CD4-positive, alpha-beta T cell treated with Interferon alpha-2 for 1 hour (primary cell): ENCODE results near the gene SLC4A2.
"Not testable (repeated sequence)": the region's sequence is repeated elsewhere in the genome, so short reads cannot be mapped to it uniquely, and the experiment has no call there.

Source experiments
- DNase-seq, 2 donors: peaks; one replicate each; pipeline ENCODE4 v3.0.0-alpha.2; 2020 to 2022

SLC4A2 gene

DNA sequence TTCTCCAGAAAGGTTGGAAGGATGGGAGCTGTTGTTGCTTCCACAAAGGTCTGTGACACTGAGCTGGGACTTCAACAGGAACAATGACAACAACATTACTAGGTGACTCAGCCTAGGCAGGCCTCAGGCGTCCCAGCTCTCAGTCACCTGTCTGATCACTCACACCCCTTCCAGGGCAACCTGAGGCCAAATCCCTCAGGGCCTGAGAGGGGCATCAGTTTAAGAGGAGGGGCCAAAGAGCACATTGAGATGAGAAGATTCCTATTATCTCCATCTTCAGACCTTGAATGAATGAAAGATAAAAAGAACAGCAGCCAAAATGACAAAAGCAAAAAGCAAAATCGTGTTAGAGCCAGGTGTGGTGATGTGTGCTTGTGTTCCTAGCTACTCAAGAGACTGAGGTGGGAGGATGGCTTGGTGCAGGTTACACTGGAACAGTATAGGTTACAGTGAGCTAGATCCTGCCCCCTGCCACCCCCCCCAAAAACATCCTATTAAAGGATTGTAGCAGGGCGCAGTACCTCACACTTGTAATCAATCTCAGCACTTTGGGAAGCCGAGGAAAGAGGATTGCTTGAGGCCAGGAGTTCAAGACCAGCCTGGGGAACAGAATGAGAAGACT, 34.8 kb upstream of the SLC4A2 start, which contains the start of gene ATG9B:
TSS of gene ATG9B (minus strand) at position 60 of the 622 bp plus-strand sequence. CDS start 71 bp downstream, outside the sequence.
- DNase-seq, result no peak

- no peak for DNase-seq
Observed at GRCh38 chr7:151025924-151026671, 33.3 kb upstream of the SLC4A2 start.

GRCh38 chr7:151026771-151027727, 32.3 kb upstream of the SLC4A2 start:
- DNase-seq, result not testable (repeated sequence)

GRCh38 chr7:151027728-151028130, 31.7 kb upstream of the SLC4A2 start:
- not testable (repeated sequence) for DNase-seq

- DNase-seq, result peak; percentile 98 to 99
Observed at GRCh38 chr7:151028131-151028947, 31.1 kb upstream of the SLC4A2 start, which contains the start of gene ABCB8. Gene ABCB8, plus strand, starts transcription at chr7:151028450. Its CDS starts 66 bp downstream, at chr7:151028516.

DNA sequence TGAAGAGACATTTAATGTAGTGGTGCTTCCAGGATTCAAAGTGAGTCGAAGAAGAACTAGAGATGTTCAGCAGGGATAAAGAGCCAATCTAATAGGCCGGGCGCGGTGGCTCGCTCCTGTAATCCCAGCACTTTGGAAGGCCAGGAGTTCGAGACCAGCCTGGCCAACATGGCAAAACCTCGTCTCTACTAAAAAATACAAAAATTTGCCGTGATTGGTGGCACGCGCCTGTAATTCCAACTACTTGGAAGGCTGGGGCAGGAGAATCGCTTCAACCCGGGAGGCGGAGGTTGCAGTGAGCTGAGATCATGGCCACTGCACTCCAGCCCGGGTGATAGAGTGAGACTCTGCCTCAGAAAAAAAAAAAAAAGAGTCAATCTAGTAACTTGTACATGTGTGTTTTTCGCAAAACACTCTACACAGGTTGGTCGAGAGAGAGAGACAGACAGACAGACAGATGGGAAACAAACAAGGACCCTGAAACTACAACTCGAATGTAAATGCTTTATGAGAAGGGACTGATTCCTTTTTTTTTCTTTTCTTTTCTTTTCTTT, 30.4 kb upstream of the SLC4A2 start:
- DNase-seq, result no peak

DNA sequence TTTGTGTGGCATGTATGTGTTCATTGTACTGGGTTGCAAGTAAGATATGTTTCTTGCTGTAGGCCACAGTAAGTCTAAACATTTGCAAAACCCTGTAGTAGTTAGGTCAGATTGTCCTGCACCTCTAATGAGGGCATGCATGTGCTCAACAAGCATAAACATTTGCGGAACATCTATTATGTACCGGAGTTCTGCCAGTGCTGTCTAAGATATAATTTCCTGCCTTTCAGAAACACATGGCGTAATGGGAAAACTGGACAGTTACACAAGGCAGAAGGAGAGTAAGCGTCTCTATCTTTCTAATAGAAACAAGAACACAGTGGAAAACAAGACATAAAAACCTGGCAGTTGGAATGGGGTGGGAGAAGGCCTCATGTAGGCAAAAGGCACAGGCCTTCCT, 28.4 kb upstream of the SLC4A2 start:
- DNase-seq, result no peak

- no peak for DNase-seq
Observed at GRCh38 chr7:151032936-151033863, 26.2 kb upstream of the SLC4A2 start.

DNA sequence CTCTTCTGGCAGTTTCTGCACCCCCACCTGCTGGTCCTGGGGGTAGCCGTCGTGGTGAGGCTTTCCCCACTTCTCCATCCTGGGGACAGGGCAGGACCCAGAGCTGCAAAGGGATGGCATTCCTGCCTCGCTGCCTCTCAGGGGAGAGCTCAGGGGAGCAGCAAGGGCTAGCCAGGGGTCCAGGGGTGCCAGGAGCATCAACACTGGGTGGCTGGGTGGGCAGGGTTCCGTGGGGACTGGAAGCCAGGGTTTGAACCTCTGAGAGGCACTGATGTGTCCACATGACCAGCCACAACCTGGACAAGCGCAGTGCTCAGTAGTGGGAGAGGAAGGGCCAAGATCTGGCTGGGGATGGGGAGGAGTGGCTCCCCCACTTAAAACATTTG, 25.5 kb upstream of the SLC4A2 start:
- no peak for DNase-seq

- no peak for DNase-seq
Observed at GRCh38 chr7:151034312-151035025, 24.9 kb upstream of the SLC4A2 start.

DNA sequence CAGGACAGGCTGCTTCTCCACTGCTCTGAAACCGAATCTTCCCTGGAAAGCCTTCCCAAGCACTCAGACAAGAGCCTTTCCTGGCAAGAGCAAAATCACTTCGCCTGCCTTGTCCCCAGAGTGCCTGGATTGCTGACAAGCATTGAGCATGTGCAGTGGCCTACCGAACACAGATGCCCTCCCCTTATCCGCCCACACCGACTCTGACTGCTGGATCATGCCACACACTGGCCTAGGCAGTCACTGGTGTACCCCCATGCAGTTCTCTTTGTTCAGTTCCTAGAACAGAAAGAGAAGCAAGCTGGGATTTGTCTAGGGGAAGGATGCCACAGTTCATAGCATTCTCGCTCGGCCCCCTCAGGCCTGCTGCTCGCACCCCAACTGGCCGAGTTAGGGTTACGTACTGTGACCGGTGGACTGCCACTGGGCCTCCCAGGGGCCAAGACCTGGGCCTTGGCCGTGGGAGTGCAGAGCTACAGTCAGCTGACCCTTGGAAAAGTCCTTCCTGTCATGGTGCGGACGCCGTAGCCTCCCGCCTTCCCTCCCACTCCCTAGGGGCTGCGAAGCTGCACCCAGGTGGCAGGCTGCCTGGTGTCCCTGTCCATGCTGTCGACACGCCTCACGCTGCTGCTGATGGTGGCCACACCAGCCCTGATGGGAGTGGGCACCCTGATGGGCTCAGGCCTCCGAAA, 24.2 kb upstream of the SLC4A2 start:
- no peak for DNase-seq

DNA sequence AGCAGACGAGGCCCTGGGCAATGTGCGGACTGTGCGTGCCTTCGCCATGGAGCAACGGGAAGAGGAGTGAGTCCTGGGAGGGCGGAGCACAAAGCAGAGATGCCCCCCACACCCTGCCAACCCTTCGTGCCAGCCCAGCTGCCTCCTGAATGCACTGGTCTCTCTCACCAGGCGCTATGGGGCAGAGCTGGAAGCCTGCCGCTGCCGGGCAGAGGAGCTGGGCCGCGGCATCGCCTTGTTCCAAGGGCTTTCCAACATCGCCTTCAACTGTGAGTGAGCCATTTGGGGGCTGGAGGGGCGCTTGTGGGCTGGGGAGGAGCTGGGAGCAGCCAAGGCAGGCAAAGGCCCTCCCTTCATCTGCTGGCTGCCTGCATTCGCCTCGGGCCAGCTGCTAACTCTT, 23.5 kb upstream of the SLC4A2 start:
- DNase-seq, result no peak

DNA sequence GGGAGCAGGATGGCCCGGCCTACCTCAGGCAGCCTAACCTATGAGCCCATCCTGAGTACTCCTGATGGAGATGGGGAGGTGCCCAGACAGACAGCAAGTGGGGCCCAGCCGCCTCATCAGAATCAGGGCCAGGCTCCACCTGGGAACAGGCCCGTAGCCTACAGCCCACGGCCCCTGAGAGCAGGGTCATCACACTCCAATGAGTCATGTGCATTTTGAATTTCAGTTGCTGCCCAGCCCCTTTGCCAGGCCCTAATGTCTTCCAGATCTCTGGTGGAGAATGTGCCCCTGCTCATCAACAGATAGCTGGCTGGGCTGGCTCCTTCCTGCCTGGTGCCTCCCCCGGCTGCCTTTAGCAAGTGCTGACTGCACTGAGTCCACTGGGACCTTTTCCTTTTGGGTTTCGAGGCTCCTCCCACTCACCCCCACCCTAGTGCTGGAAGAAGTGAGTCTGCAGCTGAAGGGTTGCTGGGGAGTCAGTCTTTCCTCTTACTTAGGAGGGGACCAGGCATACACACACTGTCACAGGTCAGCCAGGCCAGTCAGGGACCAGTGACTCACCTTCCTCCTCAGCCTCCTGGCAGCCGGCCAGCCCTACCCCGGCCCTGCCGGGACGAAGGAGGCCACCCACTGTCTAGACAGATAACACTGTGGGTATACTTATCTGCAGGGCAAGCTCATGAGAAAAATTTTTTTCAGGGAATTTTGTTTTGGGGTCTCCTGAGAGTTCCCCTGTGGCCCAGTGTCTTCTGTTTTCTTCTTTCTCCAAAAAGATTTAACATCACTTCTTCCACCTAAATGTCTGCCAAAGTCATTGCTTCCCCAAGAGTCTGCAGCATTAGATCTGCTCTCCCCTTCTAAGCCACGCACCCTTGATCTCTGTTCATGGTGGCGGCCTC, 20.2 kb upstream of the SLC4A2 start:
- DNase-seq, result peak; percentile 31 to 56

DNA sequence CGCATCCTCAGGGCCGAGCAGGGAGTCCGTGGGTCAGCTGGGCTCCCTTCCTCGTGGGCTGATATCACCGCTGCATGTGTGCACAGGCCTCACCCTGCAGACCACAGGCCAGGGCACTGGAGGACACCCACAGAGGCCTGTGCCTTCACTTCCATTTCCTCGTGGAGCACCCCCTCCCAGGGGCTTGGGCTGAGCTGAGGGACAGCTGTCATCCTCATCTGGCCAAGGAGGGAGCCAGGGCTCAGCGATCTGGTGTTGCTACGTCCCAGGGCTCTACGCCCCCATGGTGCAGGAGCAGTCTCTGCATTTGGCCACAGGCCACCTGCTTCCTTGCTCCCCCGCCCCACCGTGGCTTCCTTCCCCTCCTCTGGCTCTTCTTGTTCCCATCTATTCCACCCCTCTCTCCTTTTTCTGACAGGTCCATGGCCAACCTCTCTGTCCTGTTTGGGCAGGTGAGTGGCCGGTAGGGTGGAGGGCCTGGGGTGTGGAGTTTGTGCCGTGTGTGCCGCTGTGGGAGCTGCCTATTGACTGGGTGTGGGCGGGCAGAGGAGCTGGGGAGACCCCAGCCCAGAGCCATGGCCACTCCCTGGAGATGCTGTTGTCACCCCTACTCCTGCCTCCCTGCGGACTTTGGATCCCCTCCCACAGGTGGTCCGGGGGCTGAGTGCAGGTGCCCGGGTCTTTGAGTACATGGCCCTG, 19.4 kb upstream of the SLC4A2 start:
- no peak for DNase-seq

- DNase-seq, result no peak
Observed at GRCh38 chr7:151040616-151041375, 18.6 kb upstream of the SLC4A2 start.

DNA sequence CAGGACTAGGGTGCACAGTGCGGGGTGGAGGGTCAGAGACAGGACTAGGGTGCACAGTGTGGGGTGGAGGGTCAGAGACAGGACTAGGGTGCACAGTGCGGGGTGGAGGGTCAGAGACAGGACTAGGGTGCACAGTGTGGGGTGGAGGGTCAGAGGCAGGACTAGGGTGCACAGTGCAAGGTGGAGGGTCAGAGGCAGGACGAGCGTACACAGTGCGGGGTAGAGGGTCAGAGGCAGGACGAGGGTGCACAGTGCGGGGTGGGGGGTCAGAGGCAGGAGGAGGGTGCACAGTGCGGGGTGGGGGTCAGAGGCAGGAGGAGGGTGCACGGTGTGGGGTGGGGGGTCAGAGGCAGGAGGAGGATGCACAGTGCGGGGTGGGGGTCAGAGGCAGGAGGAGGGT, 15.9 kb upstream of the SLC4A2 start:
- not testable (repeated sequence) for DNase-seq

GRCh38 chr7:151043959-151044358, 15.4 kb upstream of the SLC4A2 start:
- DNase-seq, result no peak
